Measurements from ENCODE around the gene TMEM198. TPM values are rescaled to one million over a fixed set of nuclear protein-coding genes. Genes with fewer than 3 reads are reported as not detected.

TMEM198 gene
- total and polyA plus RNA-seq, 2 experiments from 2014 or later: 5.6 to 13.7 TPM

DNA sequence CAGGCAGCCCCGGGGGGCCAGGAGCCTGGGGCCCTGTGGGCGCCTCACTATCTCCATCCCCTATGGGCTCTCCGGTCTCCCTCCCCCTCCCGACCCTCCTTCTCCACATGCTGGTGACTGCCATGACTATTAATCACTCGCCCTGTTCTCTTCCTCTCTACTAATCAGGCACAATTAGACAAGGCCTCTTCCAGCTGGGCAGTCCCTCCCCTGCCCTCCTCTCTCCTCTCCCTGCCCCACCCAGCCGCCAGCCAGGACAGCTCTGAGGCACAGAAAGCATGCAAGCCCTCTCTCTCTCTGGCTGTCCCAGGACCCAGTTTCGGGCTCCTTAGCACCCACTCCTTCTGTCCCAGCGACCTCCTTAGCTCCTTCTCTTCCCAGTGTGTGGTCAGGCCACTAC lies 23.7 kb upstream of the TMEM198 start:
- Mint-ChIP-seq H3K4me3 (no peak overlapping the region), H3K36me3 (ENCODE audit: low read depth) (no peaks in the 10 kb centered on the region; the same call in 2 of the 3 replicates), H3K27me3 (ENCODE audit: insufficient read depth, low read depth, poor library complexity) (peaks cover 32% of the 10 kb centered on the region), H3K9me3 (no peaks in the 10 kb centered on the region), H3K27ac (no peak overlapping the region), H3K4me1 (peaks cover 67% of the 10 kb centered on the region)
- Histone ChIP-seq H3F3A (replicated peaks; ENCODE audit: low read depth) (peaks cover 22% of the 10 kb centered on the region), H3K27ac (ENCODE audit: low read depth) (no peak overlapping the region), H4K20me1 (replicated peaks; ENCODE audit: insufficient read depth) (no peaks in the 10 kb centered on the region), H3K27me3 (ENCODE audit: insufficient read depth) (peaks cover 39% of the 10 kb centered on the region), H3K9me2 (ENCODE audit: insufficient read depth) (no peaks in the 10 kb centered on the region), H3K79me2 (replicated peaks; ENCODE audit: insufficient read depth) (no peaks in the 10 kb centered on the region), H3K4me2 (no peak overlapping the region), H3K4me1 (ENCODE audit: insufficient read depth) (peaks cover 23% of the 10 kb centered on the region), H2AFZ (no peak overlapping the region), H3K4me3 (no peak overlapping the region), H3K36me3 (ENCODE audit: insufficient read depth) (no peaks in the 10 kb centered on the region)
- no peak for DNase-seq (ENCODE audit: low spot score)
- TF ChIP-seq NANOG (IDR thresholded peaks at IDR 0.05; ENCODE audit: borderline replicate concordance) (no peak), CREB1 (CRISPR knock-in tag; IDR thresholded peaks at IDR 0.05; ENCODE audit: low read depth) (no peak), ZNF331 (CRISPR knock-in tag; IDR thresholded peaks at IDR 0.05; ENCODE audit: low read depth) (no peak), EZH2phosphoT487 (IDR thresholded peaks at IDR 0.05; ENCODE audit: unreplicated experiment) (no peak), ZNF114 (CRISPR knock-in tag; IDR thresholded peaks at IDR 0.05) (no peak), POLR2AphosphoS5 (IDR thresholded peaks at IDR 0.05; ENCODE audit: low read depth) (no peak), JUNB (IDR thresholded peaks at IDR 0.05; ENCODE audit: unreplicated experiment) (no peak), STAT1 (IDR thresholded peaks at IDR 0.05; ENCODE audit: unreplicated experiment) (no peak), EZH2 (IDR thresholded peaks at IDR 0.05; ENCODE audit: low read depth, unreplicated experiment) (no peak)
- TF ChIP-seq, protein P1, sequence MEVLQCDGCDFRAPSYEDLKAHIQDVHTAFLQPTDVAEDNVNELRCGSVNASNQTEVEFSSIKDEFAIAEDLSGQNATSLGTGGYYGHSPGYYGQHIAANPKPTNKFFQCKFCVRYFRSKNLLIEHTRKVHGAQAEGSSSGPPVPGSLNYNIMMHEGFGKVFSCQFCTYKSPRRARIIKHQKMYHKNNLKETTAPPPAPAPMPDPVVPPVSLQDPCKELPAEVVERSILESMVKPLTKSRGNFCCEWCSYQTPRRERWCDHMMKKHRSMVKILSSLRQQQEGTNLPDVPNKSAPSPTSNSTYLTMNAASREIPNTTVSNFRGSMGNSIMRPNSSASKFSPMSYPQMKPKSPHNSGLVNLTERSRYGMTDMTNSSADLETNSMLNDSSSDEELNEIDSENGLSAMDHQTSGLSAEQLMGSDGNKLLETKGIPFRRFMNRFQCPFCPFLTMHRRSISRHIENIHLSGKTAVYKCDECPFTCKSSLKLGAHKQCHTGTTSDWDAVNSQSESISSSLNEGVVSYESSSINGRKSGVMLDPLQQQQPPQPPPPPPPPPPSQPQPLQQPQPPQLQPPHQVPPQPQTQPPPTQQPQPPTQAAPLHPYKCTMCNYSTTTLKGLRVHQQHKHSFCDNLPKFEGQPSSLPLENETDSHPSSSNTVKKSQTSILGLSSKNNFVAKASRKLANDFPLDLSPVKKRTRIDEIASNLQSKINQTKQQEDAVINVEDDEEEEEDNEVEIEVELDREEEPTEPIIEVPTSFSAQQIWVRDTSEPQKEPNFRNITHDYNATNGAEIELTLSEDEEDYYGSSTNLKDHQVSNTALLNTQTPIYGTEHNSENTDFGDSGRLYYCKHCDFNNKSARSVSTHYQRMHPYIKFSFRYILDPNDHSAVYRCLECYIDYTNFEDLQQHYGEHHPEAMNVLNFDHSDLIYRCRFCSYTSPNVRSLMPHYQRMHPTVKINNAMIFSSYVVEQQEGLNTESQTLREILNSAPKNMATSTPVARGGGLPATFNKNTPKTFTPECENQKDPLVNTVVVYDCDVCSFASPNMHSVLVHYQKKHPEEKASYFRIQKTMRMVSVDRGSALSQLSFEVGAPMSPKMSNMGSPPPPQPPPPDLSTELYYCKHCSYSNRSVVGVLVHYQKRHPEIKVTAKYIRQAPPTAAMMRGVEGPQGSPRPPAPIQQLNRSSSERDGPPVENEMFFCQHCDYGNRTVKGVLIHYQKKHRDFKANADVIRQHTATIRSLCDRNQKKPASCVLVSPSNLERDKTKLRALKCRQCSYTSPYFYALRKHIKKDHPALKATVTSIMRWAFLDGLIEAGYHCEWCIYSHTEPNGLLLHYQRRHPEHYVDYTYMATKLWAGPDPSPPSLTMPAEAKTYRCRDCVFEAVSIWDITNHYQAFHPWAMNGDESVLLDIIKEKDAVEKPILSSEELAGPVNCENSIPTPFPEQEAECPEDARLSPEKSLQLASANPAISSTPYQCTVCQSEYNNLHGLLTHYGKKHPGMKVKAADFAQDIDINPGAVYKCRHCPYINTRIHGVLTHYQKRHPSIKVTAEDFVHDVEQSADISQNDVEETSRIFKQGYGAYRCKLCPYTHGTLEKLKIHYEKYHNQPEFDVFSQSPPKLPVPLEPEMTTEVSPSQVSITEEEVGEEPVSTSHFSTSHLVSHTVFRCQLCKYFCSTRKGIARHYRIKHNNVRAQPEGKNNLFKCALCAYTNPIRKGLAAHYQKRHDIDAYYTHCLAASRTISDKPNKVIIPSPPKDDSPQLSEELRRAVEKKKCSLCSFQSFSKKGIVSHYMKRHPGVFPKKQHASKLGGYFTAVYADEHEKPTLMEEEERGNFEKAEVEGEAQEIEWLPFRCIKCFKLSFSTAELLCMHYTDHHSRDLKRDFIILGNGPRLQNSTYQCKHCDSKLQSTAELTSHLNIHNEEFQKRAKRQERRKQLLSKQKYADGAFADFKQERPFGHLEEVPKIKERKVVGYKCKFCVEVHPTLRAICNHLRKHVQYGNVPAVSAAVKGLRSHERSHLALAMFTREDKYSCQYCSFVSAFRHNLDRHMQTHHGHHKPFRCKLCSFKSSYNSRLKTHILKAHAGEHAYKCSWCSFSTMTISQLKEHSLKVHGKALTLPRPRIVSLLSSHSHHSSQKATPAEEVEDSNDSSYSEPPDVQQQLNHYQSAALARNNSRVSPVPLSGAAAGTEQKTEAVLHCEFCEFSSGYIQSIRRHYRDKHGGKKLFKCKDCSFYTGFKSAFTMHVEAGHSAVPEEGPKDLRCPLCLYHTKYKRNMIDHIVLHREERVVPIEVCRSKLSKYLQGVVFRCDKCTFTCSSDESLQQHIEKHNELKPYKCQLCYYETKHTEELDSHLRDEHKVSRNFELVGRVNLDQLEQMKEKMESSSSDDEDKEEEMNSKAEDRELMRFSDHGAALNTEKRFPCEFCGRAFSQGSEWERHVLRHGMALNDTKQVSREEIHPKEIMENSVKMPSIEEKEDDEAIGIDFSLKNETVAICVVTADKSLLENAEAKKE (CRISPR knock-in tag; IDR thresholded peaks at IDR 0.05): no peak
- TF ChIP-seq, protein P2, sequence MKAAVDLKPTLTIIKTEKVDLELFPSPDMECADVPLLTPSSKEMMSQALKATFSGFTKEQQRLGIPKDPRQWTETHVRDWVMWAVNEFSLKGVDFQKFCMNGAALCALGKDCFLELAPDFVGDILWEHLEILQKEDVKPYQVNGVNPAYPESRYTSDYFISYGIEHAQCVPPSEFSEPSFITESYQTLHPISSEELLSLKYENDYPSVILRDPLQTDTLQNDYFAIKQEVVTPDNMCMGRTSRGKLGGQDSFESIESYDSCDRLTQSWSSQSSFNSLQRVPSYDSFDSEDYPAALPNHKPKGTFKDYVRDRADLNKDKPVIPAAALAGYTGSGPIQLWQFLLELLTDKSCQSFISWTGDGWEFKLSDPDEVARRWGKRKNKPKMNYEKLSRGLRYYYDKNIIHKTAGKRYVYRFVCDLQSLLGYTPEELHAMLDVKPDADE (IDR thresholded peaks at IDR 0.05): no peak
- TF ChIP-seq, protein P3, sequence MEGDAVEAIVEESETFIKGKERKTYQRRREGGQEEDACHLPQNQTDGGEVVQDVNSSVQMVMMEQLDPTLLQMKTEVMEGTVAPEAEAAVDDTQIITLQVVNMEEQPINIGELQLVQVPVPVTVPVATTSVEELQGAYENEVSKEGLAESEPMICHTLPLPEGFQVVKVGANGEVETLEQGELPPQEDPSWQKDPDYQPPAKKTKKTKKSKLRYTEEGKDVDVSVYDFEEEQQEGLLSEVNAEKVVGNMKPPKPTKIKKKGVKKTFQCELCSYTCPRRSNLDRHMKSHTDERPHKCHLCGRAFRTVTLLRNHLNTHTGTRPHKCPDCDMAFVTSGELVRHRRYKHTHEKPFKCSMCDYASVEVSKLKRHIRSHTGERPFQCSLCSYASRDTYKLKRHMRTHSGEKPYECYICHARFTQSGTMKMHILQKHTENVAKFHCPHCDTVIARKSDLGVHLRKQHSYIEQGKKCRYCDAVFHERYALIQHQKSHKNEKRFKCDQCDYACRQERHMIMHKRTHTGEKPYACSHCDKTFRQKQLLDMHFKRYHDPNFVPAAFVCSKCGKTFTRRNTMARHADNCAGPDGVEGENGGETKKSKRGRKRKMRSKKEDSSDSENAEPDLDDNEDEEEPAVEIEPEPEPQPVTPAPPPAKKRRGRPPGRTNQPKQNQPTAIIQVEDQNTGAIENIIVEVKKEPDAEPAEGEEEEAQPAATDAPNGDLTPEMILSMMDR (conservative IDR thresholded peaks at IDR 0.05; ENCODE audit: low read depth in 2 of 2): no peak
- TF ChIP-seq, protein P4, sequence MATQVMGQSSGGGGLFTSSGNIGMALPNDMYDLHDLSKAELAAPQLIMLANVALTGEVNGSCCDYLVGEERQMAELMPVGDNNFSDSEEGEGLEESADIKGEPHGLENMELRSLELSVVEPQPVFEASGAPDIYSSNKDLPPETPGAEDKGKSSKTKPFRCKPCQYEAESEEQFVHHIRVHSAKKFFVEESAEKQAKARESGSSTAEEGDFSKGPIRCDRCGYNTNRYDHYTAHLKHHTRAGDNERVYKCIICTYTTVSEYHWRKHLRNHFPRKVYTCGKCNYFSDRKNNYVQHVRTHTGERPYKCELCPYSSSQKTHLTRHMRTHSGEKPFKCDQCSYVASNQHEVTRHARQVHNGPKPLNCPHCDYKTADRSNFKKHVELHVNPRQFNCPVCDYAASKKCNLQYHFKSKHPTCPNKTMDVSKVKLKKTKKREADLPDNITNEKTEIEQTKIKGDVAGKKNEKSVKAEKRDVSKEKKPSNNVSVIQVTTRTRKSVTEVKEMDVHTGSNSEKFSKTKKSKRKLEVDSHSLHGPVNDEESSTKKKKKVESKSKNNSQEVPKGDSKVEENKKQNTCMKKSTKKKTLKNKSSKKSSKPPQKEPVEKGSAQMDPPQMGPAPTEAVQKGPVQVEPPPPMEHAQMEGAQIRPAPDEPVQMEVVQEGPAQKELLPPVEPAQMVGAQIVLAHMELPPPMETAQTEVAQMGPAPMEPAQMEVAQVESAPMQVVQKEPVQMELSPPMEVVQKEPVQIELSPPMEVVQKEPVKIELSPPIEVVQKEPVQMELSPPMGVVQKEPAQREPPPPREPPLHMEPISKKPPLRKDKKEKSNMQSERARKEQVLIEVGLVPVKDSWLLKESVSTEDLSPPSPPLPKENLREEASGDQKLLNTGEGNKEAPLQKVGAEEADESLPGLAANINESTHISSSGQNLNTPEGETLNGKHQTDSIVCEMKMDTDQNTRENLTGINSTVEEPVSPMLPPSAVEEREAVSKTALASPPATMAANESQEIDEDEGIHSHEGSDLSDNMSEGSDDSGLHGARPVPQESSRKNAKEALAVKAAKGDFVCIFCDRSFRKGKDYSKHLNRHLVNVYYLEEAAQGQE (IDR thresholded peaks at IDR 0.05; ENCODE audit: unreplicated experiment): no peak
- ATAC-seq: no peak

All from GM23338 (cell line).